Measurements from ENCODE around the gene HNRNPC. TPM values are rescaled to one million over a fixed set of nuclear protein-coding genes. Genes with fewer than 3 reads are reported as not detected.
"Not testable (repeated sequence)": the region's sequence is repeated elsewhere in the genome, so short reads cannot be mapped to it uniquely, and the experiment has no call there.

The HNRNPC gene
- total RNA-seq, 1 donor from 2014 or later: 352 TPM

- not testable (repeated sequence) for DNase-seq (ENCODE audit: low spot score)
Measured at GRCh38 chr14:21272661-21273060, 3.4 kb upstream of the HNRNPC start.

DNA sequence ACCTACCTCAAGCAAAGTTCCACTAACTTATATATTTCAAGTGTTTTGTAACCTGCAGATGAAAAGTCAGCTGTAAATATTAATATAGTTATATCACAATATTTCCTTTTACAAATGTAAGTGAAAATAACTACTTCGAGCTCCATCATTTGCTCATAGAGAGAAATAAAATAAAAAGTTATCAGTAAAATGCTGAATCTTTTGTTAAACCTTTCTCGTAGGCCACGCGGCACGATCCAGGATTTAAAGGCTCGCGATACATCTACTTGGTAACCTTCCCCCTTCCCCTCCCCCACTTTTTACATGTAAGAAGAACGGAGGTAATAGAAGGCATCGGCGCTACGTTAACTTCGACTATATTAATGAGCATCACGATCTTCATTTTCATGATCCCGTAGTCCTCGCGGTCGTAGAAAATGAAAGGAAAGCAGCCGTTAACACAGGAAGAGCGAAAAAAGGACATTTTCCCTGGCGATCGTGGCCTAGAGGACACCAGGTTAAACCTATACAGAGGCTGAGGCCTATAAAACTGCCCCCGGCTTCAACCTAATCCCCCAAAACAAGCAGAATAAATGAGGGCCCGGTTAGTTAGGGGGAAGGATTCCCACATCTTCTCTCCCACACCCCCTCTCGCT is 508 bp downstream of the HNRNPC start:
- DNase-seq (ENCODE audit: low spot score): peak; percentile 58

GRCh38 chr14:21267886-21268616 is 1.2 kb downstream of the HNRNPC start:
- no peak for DNase-seq (ENCODE audit: low spot score)

GRCh38 chr14:21267431-21267845 is 1.8 kb downstream of the HNRNPC start:
- no peak for DNase-seq (ENCODE audit: low spot score)

DNA sequence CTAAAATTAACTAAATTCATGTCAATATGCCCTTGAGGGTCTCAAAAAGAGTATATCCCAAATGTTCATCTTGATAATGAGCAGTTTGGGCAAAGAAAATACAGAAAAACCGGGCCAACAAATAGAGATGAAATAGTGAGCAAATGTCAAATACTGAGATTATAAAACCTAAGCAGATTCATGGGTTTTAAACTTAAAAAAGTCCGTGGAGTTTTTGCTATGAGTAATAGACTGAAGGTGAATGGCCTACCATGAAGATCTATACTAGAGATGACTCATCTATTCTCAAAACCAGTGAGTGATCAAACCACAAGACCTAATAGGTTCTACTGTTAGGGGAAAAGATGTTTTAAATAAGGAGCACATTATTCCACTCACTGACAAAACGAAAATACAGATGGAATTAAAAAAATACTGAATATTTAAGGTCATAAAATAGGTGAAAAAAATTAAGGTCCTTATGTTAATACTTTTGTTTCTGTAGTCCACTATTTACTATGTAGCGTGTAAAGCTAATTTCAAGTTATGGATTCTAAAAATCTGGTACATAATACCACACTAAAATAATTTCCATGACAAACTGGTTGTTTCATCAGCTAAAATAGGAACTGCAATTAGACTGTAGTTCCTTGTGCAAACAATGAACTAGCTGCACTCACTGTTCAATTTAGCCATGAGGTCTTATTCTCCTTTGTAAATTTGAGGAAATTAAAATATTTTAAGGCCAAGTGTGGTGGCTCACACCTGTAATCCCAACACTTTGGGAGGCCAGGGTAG is 5.0 kb downstream of the HNRNPC start:
- no peak for DNase-seq (ENCODE audit: low spot score)

DNA sequence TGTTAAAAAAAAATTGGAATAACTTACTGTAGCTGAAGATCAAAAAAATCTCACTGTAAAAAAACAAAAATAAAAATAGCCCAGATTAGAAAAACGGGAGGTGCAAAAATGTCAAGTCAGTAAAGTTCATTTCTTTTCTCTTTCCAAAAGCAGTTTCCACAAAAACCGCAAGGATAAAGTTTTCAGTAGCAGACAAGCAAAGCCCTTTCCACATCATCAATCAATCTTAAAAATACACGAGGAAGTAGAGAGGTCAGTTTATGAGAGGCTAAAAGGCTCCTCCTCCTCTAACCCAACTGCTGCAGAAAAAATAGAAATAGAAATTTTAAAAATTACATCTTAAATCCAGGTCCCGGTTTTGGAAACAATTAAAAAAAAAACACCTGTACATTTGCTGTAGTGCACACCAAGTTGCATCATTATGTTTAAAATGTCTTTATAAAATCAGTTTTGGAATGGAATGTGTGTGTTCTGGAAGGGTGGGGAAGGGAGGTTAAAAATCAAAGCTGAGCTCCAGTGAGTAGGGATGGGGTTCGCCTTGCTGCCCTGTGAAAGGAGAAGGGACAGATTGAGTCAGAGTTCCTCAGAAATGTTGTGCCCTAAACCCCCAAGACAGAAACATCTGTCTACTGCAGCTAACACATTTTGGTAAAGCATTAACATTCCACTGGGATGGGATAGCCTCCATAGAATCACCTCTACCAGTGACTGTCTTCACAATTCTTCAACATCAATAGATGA is 5.8 kb downstream of the HNRNPC start:
- DNase-seq (ENCODE audit: low spot score): no peak

GRCh38 chr14:21262410-21262809 is 6.8 kb downstream of the HNRNPC start:
- DNase-seq (ENCODE audit: low spot score): no peak

- DNase-seq (ENCODE audit: low spot score): no peak
Measured at GRCh38 chr14:21261824-21262223, 7.4 kb downstream of the HNRNPC start.

GRCh38 chr14:21258889-21259787 is 10.1 kb downstream of the HNRNPC start:
- DNase-seq (ENCODE audit: low spot score): no peak

DNA sequence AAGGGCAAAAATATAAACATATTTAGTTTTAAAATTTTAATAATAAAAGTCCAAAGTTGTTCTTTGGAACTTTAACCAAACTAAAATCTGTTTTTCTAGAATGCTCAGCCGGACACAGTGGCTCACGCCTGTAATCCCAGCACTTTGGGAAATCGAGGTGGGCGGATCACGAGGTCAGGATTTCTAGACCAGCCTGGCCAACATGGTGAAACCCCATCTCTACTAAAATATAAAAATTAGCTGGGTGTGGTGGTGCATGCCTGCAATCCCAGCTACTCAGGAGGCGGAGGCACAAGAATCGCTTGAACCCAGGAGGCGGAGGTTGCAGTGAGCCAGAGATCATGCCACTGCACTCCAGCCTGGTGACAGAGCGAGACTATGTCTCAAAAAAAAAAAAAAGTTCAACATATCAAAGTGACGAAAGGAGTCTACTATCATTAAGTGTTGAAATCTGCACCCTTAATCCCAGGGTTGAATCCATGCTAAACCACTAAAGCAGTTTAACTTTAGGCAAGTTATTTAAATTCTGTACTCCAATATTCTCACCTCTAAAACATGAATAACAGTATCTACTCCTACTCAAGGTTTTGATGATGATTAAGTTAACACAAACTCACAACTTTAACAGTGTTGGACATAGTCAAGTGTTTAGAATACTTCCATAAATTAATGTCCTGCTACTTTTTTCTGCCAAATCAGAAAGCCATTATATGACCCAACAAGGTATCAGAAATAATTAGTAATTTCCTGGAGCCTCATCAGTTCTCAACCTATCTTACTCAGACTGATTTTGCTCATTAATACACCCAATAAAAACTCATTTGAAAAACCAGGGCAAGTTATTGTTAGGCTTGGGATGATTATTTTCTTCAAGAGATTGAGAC is 11.0 kb downstream of the HNRNPC start:
- no peak for DNase-seq (ENCODE audit: low spot score)

DNA sequence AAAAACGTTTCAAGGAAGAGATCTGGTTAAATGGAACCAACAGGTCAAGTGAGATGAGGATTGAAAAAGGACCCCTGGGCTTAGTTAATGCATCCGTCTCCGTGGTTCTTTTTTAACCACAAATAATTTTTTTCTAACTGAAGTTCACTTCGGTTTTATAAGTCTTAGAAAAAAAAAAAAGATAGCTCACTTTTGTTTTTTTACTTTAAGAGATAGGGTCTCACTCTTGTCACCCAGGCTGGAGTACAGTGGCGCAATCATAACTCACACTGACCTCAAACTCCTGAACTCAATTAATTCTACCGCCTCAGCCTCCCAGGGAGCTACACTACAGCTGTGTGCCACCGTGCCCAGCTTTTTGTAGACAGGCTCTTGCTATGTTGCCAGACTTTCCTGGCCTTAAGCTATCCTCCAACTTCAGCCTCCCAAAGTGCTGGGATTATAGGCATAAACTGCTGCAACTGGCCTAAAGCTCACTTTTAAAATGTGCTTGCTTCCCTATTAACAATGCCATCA is 11.8 kb downstream of the HNRNPC start:
- no peak for DNase-seq (ENCODE audit: low spot score)

DNA sequence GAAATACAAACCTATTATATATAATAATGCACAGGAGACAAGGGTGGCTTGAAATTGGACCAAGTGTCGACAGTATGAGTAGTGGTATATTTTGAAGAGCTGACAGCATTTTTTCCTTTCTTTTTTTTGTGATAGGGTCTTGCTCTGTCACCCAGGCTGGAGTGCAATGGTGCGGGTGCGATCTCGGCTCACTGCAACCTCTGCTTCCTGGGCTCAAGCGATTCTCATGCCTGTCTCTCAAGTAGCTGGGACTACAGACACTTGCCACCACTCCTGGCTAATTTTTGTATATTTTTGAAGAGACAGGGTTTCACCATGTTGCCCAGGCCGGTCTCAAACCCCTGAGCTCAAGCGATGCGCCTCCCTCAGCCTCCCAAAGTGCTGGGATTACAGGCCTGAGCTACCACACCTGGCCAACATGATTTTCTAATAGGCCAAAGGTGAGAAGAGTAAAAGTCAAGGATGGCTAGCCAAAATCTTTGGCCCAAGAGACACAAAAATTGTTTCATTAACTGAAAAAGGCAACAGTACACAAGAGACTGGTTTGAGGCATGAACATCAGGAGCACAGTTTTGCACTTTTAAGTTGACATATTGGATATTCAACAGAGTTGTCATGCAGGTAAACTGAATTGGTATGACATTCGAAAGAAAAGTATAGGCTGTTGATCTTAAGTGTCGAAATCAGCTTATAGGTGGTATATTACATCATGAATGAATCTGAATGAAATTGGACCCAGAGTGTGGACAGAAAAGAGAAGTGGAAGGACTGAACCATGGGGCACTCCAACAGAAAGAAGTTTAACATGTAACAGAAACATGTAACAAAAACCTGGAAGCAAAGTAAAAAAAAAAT is 12.5 kb downstream of the HNRNPC start:
- no peak for DNase-seq (ENCODE audit: low spot score)

- DNase-seq (ENCODE audit: low spot score): not testable (repeated sequence)
Measured at GRCh38 chr14:21256102-21256447, 13.2 kb downstream of the HNRNPC start.

DNA sequence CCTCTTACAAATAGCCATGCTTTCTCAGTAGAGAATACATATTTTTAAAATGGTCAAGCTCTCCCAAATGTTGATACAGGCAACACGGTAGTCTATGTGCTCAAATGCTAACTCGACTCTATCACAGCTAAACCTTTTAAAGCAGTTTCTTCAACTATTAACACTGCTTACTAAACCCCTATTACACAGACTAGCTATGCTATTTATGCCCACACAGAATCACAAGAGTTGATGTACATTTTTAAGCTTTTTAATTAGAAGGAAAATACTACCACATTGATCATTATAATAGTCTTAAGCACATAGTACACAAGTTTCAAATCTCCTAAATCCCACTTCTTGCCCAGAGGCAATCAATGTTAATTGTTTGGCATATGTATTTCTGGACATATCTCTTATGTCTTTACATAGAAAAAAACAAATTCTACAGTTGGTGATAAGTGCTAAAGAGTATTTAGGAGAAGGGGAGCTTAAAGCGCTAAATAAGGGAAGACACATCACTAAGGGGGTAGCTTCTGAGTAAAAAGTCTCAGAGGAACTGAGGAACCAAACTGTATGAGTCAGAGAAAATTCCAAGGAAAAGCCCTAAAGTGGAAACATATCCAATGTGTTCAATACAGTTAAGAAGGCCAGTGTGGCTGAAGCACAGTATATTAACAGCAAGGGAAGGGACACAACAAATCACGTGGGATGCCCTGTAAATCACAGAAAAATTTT is 13.7 kb downstream of the HNRNPC start:
- no peak for DNase-seq (ENCODE audit: low spot score)

- no peak for DNase-seq (ENCODE audit: low spot score)
Measured at GRCh38 chr14:21252149-21252548, 17.1 kb downstream of the HNRNPC start.

DNA sequence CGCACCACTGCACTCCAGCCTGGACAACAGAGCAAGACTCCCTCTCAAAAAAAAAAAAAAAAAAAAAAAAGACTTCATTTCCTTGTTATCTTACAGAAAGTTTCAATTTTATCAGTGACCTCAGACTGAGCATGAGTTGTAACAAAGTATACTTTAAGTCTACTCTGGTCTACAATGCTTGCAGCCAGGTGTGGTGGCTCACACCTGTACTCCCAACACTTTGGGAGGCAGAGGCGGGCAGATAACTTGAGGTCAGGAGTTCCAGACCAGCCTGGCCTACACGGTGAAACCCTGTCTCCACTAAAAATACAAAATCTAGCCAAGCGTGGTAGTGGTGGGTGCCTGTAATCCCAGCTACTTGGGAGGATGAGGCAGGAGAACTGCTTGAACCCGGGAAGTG is 18.0 kb downstream of the HNRNPC start:
- no peak for DNase-seq (ENCODE audit: low spot score)

DNA sequence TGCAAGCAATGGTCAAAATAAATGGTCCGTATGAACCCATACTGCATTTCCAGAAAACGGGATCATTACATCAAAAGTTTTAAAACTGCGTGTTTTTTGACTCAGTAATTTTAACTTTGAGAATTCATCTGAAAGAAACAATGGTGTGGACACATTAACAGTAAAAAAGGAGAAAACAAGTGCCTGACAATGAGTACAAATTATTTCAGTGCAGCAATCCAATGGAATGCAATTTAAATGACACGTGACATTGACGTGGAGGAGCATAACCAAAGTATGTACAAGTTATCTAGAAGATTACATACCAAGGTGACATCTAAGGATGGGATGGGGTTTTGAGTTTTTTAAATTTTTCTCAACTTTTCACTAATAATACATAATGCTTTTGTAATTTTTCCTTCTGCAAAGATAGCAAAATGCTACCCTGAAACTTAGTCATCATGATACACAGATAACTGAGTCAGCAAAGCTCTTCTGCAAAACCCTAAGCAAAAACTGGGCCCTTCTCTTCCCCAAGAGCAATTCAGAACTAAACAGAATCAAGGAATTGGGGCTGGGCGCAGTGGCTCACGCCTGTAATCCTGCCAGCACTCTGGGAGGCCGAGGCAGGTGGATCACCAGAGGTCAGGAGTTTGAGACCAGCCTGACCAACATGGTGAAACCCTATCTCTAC is 20.4 kb downstream of the HNRNPC start:
- no peak for DNase-seq (ENCODE audit: low spot score)

Measured in umbilical cord (tissue), 2 donors.